NCI-H510A (cell line): ENCODE results near the gene SARNP.

Source experiments
- DNase-seq: peaks from one replicate; lab custom pipeline; 2025; lab: John Stamatoyannopoulos, UW

The SARNP gene

DNA sequence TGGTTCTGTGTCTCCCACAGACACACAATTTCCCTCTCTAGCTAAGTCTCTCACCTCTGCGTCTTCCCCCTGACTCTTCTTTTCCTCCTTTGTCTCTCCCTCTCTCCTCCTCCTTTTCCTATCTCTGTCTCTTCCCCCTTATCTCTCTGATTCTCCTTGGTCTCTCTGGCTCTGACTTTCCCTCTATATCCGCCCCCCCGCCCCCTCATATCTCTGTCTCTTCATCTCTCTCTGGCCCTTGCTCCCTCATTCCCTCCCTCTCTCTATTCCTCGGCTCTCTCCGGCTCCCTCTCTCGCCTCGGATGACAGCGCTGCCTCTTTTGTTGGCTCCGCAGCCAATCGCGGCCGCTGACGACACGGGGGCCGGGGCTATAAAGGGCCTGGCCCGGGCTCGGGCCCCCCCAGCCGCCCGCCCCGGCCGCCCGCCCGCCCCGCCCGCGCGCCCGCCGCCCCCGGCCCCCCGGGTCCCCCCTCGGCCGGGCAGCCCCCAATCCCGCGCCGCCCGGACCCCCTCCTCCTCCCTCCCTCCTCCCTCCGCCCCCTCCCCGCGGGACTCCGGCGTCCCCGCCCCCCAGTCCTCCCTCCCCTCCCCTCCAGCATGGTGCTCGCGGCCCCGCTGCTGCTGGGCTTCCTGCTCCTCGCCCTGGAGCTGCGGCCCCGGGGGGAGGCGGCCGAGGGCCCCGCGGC lies 74.7 kb downstream of the SARNP start, which contains the start of gene GDF11:
Gene GDF11, plus strand, starts transcription at position 404 of the 687 bp plus-strand sequence. Its CDS starts 195 bp downstream, at position 599.
- peak; percentile 77 for DNase-seq

DNA sequence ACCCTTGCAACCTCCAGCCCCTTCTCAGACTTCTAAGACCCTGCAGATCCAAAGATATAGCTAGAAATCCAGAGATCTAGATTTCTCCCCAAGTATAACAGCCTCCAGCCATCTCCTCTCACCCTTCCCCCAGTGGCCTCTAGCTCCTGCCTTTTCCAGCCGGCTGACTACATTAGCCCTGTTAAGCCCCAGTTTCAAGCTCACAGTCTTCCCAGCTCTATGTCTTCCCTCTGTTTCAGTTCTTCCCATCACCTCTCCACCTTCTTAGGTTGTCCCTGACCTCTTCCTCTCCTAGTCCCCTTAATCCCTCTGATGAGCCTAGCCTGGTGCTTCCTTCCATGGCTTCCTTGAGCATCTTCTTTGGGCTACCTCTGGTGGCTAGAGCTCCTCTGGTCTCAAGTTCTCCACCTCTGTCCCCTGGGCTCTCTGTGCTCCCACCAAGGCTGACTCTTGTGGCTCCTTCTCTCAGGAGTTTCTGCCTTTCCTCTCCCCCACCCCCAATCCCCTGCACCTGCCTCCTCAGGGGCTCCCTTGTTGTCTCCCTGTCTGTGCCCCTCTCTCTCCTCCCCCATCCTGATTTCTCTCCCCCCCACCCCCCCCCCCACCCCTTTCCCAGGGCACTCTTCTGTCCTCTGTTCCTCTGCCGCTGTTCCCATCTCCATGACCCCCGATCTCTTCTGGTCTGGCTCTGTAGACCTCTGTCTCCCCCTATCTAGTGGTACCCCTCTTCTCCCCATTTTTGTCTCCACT lies 75.4 kb downstream of the SARNP start:
- DNase-seq = no peak

DNA sequence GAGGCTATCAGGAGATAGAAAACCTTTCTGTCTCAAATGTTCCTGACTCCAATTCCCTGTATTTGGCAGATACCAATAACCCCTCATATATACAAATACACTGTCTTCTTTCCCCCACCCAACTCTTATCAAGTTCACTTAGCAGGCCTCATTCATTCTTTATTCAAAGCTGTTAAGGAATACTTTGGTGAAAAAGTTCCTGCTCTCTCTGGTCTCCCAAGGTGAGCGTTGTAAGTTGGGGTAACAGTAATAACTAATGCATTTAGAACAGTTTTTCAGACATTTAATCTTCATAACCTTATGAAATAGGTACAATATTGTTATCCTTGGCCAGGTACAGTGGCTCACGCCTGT lies 78.5 kb downstream of the SARNP start:
- no peak for DNase-seq

DNA sequence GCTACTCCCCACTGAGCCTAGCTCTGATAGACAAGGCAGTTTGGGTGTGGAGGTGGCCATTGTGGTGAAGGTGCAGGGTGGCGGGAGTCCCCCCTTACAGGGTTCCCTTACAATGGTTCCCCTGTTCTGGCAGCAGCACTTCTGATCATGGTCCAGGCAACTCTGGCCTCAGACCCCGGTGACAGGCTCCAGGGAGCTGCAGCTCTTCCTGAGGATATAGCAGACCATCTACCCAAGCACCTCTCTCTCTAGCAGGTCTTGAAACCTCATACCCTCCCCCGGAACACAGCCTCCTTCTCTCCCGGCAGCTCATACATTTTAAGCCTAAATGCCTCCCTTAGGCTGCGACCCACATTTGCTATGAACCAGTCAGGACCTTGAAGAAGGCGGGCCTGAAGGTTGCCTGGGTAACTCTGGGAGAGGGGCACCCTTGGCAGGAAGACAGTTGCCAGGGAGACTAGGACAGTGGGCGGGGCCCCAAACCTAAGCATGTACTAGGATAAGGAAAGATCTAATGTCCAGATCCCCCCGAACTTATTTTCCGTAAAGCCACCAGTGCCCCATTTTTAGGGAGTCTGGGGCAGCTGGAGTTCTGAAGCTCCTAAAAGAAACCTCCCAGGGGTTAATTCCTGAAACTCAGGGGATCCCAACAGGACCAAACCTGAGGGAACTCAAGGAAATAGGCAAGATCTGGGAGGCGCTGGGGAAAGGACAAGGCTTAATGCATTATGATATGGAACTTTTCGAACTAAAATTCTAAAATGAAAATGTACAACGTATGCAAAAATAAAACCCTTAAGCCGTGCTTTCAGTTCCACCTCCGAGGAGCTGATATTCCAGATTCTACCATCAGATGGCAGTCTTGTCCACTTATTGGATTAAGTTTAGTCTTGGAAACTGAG lies 79.2 kb downstream of the SARNP start:
- peak; percentile 38 for DNase-seq

DNA sequence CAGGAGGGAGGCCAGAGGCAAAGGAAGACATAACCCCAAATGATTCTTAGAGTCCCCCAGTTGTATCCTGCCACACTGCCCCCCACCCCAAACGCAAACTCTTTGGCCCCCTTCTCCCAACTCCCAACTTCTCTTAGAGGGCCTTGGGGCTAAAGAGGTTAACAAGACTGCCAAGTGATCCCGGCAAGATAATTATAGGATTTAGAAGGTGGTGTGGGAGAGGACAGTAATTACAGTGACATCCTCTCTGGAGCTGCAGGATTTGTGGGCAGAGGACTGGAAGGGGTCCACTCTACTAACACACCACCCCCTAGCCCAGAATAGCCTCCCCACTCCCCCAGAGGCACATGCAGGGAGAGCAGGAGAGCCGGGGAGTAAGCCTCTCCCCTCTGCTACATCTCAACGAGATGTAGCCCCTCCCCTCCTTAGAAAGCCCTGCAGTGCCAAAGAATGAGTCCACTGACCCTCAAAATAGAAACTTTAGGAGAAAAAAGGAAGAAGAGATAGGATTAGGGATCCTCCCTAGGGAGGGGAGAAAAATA lies 79.9 kb downstream of the SARNP start:
- no peak for DNase-seq

DNA sequence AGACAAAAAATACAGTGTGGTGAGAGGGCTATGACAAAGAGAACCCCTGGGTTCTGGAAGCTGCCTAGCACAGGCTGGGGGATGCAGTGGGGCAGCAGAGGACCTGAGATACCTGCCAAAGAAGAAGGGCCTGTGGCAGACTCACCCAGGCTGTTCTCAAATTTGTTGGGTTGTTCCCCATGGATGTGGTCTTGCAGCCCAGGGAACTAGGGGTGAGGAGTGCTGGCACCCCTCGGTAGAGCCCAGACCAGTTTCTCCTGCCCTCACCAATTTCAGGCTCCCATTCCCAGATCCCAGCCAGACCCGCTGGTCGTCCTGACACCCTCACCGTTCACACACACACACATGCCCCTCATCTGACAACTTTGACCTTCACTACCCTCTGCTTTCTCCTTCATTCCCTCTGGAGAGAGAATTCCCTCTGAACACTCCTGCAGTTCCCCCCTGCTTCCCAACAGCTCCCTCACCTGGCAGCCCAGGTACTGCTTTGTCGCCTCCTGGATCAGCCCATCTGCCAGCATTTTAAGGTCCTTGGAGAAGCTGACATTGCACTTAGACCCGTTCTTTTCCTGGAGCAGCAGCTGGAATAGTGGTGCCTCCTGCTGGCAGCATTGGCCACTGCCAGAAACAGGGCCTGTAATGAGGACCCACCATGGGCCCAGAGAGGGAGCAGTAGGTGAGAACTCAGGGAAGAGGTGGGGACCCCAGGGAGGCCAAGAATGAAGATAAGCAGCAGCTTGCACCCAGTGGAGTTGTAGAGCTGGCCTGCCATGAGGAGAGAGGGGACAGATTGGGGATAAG lies 80.5 kb downstream of the SARNP start:
- peak; percentile 70 for DNase-seq

DNA sequence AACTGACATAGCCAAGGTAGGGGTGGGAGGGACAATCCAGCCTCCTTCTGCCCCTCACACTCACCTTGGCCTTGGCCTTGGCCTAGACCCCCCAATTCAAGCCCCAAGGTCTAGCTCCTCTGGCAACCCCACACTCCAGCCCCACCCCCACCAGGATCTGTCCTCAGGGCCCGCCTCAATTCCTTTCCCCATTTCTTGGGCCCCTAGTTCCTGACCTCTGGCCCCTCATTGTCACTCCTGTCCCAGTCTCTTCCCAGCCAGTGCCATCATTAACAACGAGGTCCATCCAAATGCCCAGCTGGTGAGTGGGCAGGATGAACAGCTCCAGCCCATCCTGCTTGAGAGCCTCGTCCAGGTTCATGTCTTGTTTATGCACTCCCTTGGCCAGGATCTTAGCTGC lies 81.4 kb downstream of the SARNP start:
- no peak for DNase-seq

DNA sequence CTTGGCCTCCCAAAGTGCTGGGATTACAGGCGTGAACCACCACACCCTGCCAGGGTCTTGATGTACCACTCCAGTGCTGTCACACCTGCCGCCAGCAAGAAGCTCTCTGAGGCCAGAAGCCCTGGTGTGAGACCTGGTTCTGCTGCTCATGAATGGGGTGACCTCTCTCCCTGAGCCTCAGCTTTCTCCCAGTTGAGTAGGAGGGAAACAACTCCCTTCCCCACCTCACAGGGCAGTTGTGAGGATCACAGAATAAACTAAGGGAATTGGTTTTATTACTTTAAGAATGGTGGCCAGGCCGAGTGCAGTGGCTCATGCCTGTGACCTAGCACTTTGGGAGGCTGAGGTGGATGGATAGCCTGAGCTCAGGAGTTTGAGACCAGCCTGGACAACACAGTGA lies 82.9 kb downstream of the SARNP start:
- DNase-seq = no peak

DNA sequence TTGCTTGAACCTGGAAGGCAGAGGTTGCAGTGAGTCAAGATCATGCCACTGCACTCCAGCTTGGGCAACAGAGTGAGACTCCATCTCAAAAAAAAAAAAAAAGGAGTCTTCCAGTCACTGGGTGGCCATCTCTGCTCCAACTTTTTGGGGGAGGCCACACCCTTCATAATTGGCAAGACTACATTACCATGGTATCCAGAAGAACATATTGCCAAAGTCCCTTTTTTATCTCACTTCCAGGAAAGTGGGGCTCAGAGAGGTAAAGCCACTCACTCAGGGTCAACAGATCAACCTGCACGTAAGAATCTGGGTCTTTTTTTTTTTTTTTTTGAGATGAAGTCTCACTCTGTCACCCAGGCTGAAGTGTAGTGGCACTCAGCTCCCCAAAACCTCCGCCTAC lies 83.7 kb downstream of the SARNP start:
- no peak for DNase-seq

DNA sequence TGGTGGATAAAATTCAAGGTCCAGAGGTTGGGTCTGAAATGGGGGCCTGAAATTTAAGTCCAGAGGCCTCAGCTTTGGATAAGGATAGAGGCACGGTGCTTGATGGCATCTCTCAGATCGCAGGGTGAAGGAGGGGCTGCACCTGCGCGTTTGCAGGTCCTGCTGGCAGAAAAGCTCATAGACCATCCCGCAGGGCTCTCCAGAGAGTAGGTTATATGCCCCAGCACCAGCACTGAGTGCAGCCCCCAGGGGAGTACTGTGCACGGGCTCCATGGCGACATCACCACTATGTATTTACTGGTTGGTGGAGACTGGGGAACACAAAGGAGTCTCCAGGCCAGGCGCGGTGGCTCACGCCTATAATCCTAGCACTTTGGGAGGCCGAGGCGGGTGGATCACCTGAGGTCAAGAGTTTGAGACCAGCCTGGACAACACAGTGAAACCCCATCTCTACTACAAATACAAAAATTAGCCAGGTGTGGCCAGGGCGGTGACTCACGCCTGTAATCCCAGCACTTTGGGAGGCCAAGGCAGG lies 84.4 kb downstream of the SARNP start:
- no peak for DNase-seq

DNA sequence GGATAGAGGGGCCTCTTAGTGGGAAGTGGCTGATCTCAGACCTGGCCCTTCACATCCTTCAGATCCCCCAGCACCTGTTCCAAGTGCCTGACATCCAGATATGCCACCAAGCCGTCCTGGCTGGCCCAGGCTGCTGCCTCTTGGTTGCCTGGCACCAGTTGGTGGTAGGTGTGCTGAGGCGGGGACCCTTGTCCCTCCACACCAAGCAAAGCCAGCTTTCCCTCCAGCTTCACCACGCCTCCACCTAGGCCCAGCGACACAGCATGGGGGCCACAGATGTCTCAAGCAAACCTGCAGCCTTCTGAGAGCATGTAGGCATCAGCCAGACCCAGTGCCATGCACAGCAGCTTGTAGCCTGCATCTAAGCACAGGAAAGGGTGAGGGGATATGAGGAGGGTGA lies 85.2 kb downstream of the SARNP start:
- no peak for DNase-seq

DNA sequence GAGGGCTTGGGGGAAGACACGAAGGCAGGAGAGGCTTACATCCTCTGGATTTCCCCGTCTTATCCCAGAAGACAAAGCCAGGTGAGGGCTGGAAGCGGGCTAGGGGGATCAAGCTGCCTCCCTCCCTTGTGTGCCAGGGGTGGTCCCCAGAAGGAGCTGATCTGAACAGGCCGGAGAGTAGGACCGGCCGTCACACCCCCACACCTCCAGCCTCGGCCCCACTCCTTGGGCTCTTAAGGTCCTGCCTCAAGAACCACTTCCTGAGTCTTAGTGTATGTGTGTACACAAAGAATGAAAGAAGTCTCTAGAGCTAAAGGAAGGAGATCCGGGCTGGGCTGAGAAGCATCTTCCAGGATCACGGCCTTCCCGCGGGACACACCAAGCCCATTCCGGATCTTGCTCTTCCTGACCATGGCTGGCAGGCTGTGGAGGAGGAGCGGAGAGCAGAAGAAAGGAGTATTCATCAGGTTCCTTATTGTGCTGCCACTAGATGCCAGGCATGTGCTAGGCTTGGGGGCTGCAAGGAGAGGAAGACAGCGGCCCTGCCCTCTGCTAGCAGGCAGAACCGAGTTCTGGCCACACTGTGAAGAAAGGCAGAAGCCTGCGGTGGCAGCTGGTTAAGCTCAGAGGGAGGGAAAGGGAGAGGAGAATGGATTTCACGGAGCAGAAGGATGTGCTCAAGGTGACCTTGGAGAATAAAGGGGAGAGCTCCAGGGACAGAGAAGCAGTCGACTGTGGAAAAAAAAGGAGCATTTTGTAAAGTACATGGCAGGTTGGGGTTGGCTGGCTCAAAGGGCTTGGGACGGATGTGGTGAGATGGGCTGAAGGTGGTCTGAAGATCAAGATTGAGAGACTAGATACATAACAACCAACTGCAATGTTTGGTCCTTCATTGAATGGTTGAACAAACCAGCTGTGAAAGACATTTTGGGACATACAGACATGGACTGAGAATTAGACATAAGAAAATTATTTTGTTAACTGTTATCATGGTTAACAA lies 87.4 kb downstream of the SARNP start:
- no peak for DNase-seq

DNA sequence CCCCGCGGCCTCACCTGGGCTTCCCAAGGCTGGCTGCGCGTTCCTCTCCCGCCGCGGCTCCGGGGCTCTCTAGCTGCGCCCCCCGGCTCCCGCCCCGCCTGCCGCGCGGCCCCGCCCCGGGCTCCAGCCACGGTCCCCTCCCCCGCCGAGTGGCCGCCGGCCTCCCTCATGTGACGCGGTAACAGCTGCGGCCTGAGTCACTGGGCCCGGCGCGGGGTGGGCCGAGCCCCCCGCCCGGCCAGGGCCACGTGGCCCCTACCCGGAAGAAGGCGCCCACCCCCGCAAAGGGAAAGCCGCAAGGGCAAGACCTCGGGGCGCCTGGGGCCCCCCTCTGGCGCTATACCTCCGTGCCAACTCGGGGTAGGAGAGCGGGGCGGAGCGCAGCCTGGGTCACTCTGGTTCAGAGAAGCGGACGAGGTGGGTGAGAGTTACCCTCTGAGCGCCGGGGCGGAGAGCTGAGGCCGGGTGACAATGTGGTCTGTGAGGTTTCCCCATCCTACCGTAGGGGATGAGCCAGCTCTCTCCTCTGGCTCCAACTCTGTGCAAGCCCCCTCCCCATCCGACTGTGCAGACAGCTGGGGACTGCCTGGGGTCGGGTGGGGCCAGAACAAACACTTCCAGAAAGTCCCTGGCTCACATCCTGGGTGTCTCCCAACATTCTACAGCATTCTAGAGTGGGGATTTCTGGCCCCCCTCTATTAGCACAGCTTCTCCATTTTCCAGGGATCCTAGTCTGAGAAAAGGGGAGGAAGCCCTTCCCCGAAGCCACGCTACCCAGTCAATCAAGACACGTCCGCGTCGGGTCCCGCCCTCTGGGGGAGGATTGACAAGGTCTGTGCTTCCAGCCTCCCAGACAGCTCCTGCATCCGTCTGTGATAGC lies 88.3 kb downstream of the SARNP start, which contains the start of gene CD63:
Gene CD63, minus strand, starts transcription at position 71 of the 880 bp plus-strand sequence. CDS start 668 bp downstream, outside the sequence.
- DNase-seq = peak; percentile 86

DNA sequence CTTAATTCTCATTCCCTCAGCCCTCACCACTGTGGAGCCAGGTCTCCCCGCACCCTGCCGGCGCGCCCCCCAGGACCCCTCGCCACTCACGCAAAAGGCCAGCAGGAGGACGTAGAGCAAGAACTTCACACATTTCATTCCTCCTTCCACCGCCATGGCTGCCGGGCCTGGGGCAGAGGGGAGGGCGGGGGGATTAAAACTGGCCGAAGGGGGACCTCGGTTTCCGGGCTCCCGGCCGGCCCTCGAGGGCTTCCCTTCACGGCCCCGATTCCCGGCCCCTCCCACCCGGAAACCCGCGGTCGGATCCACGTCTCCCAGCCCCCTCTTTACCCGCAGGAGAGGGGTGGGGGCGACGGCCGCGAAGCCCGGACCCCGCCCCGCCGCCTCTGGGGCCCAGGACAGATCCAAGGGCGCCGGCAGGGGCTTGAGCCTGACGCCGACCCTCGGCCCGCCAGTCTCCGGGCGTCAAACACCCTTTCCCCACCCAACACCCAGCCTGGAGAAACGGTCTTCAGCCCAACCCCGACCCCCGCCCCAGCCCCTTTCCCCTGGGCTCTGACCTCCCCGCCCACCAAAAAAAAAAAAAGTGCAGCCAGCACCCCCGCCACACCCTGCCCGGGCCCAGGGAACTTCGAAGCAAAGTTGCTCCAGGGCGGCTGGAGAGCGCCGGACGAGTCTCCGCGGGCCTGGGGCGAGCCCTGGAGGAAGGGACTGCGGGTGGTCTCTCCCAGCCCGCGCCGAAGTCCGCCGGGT lies 89.2 kb downstream of the SARNP start:
- DNase-seq = peak; percentile 56

DNA sequence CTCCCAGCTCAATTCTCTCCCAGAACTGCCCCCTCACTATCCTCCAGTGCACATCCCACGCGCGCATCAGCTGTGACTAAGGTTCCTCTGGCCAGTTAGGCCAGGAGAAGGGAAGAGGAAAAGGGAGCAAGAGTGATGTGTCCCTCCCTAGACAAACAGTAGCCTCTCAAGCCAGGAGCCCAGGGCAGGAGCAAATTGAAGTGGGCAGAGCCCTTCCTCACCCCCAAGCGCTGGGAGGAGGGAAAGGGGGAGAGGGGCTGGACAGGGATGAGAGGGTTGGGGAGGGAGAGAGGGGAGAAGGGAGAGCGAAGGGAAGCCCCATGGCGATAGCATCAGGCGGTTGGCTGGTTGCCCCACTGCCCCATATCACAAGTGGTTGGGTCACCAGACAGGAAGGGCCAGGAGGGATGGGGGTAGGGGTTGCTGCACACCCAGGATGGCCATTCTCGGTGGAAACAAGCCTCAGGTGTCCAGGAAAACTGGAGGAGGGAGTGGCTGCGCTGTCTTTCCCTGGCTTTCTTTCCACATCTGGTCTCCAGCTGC lies 89.8 kb downstream of the SARNP start:
- DNase-seq = no peak

DNA sequence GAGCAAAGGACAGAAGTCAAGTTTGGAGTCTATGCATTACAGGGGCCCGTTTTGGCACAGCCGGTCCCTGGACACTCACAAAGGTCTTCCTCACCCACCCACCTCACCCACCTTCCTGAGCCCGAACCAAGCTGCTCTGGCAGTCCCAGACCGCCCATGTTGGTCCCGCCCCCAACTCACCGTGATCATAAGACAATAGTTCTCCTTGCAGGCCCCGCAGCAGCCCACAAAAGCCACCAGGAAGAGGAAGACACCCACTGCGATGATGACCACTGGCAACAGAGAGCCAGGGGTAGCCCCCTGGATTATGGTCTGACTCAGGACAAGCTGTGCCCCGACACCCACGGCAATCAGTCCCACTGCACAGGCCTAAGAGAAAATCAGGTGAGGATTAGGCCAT lies 90.6 kb downstream of the SARNP start:
- no peak for DNase-seq

DNA sequence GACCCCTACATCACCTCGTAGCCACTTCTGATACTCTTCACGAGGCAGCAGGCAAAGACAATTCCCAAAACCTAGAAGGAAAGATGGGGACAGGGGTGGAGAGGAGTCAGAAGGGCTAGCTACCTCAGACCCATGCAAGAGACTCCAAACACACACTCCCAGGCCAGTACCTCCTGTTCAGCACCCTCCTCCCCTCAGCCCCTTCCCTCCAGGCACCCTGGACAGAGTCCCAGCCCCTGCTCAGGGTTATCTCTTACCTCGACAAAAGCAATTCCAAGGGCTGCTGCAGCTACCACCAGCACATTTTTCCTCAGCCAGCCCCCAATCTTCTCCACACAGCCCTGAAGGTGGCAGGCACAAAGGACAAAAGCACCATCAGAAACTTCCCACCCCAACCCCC lies 92.0 kb downstream of the SARNP start:
- no peak for DNase-seq

DNA sequence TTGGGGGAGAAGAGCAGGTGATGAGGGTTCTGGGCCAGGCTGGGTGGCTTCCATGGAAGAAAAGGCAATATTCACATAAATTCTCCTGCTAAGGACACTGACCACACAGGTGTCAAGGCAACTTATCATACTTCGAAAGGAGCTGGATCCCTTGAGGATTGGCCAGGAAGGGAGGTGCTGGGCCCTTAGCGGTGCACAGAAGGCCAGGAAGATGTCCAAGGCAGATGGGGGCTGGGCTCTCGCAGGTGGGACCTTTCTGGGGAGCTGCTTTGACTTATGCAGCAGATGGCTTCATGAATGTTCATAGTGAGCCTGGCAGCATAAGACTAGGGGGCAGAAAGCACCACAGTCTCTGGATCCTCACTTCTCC lies 92.6 kb downstream of the SARNP start:
- no peak for DNase-seq
